ENCODE measurements around the gene RAPSN.

The RAPSN gene

DNA sequence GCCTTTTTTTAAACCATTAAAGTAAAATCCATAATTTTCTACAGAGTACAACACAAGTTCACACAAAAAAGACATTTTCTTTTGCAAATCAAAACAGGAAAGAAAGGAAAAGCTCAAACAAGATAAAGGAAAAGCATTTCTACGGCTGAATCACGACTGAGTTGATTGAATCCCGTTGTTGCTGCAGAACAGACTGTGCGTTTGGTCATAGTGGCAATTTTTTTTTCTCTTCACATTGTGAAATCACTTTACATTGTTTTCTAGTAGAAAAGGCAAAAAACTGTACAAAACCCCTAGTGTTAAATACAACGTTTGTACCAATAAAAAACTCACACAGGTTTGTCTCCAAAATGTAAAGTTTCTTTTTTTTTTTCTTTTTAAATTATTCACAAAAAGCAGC, 17.3 kb upstream of the RAPSN start:
- no peak overlapping the region for H4K8ac ChIP-seq (ENCODE audit: low read length)

DNA sequence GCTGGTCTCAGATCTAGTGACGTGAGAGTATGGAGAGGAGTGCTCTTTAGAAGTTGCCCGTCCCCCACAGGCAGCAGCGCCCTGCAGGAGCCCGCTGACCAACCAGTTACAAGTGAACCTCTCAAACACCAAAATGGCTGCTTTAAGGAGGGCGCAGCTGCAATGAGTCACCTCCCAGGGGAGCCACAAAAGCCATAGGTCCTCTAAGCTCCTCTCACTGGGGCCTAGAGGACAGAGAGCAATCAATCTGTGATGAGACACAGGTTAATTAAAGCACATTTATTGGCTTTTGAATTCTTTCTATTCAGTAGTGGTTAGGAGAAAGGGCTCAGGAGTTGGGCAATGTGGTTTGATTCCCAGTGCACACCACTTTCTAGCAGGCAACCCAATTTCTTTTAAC, 15.5 kb upstream of the RAPSN start:
- Histone ChIP-seq H2BK12ac (ENCODE audit: low read length in 2 of 2) (no peak overlapping the region), H2BK120ac (ENCODE audit: low read depth, low read length) (no peak overlapping the region), H3K9me3 (ENCODE audit: control insufficient read depth, low read length) (no peaks in the 10 kb centered on the region), H3K14ac (ENCODE audit: low read length in 2 of 2) (no peak overlapping the region), H4K91ac (ENCODE audit: low read length) (no peak overlapping the region), H3K9ac (ENCODE audit: low read length) (no peak overlapping the region), H3K79me1 (replicated peaks; ENCODE audit: low read length, poor library complexity, severe bottlenecking) (peaks cover 24% of the 10 kb centered on the region), H3K4ac (ENCODE audit: low read depth in 1 of 2, low read length in 2 of 2) (no peak overlapping the region), H3K36me3 (ENCODE audit: control insufficient read depth in 1 of 2, insufficient read depth in 2 of 2, low read depth in 1 of 2, low read length in 2 of 2) (peaks cover 34 to 46% of the 10 kb centered on the region in 2 experiments), H2BK15ac (ENCODE audit: low read depth, poor library complexity, severe bottlenecking) (no peak overlapping the region), H4K8ac (ENCODE audit: low read length) (no peak overlapping the region), H3K27me3 (ENCODE audit: control insufficient read depth in 1 of 2, insufficient read depth in 1 of 2, low read length in 2 of 2) (no peaks in the 10 kb centered on the region), H3K18ac (ENCODE audit: low read depth in 1 of 2, low read length in 2 of 2) (no peak overlapping the region), H3K4me1 (ENCODE audit: control insufficient read depth, insufficient read depth, low read depth, low read length) (peaks cover 27% of the 10 kb centered on the region), H3K4me3 (ENCODE audit: insufficient read depth in 1 of 2, low read depth in 1 of 2, low read length in 2 of 2) (no peak overlapping the region), H2BK5ac (ENCODE audit: low read depth, low read length, poor library complexity, severe bottlenecking) (no peak overlapping the region), H3K4me2 (ENCODE audit: low read length, poor library complexity, severe bottlenecking) (no peak overlapping the region), H2AFZ (ENCODE audit: low read depth, low read length) (no peak overlapping the region), H3K27ac (ENCODE audit: low read length, poor library complexity, severe bottlenecking) (peak overlapping the region; percentile 42), H2AK5ac (ENCODE audit: low read length, severe bottlenecking) (no peak overlapping the region), H3K23ac (ENCODE audit: low read length in 2 of 2) (no peak overlapping the region)
- 89% methylated on average over 5 of the region's 5 CpGs for WGBS
- DNase-seq: peak; percentile 59

More for the DNA sequence above, 17.3 kb upstream of the RAPSN start:
- H3K27me3 ChIP-seq (ENCODE audit: control insufficient read depth in 1 of 2, insufficient read depth in 1 of 2, low read length in 2 of 2): no peaks in the 10 kb centered on the region
- H3K18ac ChIP-seq (ENCODE audit: low read depth in 1 of 2, low read length in 2 of 2): no peak overlapping the region
- no peak overlapping the region for H2BK15ac ChIP-seq (ENCODE audit: low read depth, poor library complexity, severe bottlenecking)
- no peak overlapping the region for H2AFZ ChIP-seq (ENCODE audit: low read depth, low read length)
- no peak overlapping the region for H3K23ac ChIP-seq (ENCODE audit: low read length in 2 of 2)
- H3K14ac ChIP-seq (ENCODE audit: low read length in 2 of 2): no peak overlapping the region
- no peak overlapping the region for H3K4ac ChIP-seq (ENCODE audit: low read depth in 1 of 2, low read length in 2 of 2)
- no peak overlapping the region for H2BK5ac ChIP-seq (ENCODE audit: low read depth, low read length, poor library complexity, severe bottlenecking)
- WGBS: 95% methylated on average over 5 of the region's 5 CpGs
- H3K4me3 ChIP-seq (ENCODE audit: insufficient read depth in 1 of 2, low read depth in 1 of 2, low read length in 2 of 2): peak overlapping the region in 1 of 2 experiments; percentile 61
- H2BK12ac ChIP-seq (ENCODE audit: low read length in 2 of 2): no peak overlapping the region
- no peak overlapping the region for H4K91ac ChIP-seq (ENCODE audit: low read length)
- H3K9ac ChIP-seq (ENCODE audit: low read length): peak overlapping the region; percentile 81
- H2BK120ac ChIP-seq (ENCODE audit: low read depth, low read length): no peak overlapping the region
- H3K4me1 ChIP-seq (ENCODE audit: control insufficient read depth, insufficient read depth, low read depth, low read length): peaks cover 32% of the 10 kb centered on the region
- peak overlapping the region; percentile 66 for H3K27ac ChIP-seq (ENCODE audit: low read length, poor library complexity, severe bottlenecking)
- peaks cover 40 to 55% of the 10 kb centered on the region in 2 experiments for H3K36me3 ChIP-seq (ENCODE audit: control insufficient read depth in 1 of 2, insufficient read depth in 2 of 2, low read depth in 1 of 2, low read length in 2 of 2)
- no peak overlapping the region for H2AK5ac ChIP-seq (ENCODE audit: low read length, severe bottlenecking)
- no peak overlapping the region for H3K4me2 ChIP-seq (ENCODE audit: low read length, poor library complexity, severe bottlenecking)
- DNase-seq: no peak
- H3K79me1 ChIP-seq (replicated peaks; ENCODE audit: low read length, poor library complexity, severe bottlenecking): peaks cover 16% of the 10 kb centered on the region
- H3K9me3 ChIP-seq (ENCODE audit: control insufficient read depth, low read length): no peaks in the 10 kb centered on the region

DNA sequence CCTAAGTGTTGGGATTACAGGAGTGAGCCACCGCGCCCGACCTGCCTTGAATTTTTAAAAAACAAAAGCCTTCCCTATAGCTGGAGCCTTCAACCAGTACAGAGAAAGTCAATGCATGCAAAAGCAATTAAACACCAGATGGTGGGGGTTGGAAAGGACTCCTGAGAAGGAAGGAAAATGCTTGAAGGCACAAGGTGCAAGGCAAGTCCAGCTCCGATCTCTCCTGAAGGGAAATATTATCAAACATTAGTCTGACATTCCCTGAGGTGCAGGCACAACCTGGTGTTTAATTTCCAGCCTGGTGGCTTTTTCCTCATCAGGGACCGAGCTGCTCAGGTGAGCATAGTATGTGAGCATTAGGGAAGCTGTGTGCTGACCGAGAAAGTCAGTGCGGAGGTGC, 12.9 kb upstream of the RAPSN start:
- H3K4ac ChIP-seq (ENCODE audit: low read depth in 1 of 2, low read length in 2 of 2): no peak overlapping the region
- no peak overlapping the region for H2BK15ac ChIP-seq (ENCODE audit: low read depth, poor library complexity, severe bottlenecking)
- no peak overlapping the region for H2AFZ ChIP-seq (ENCODE audit: low read depth, low read length)
- H3K27me3 ChIP-seq (ENCODE audit: control insufficient read depth in 1 of 2, insufficient read depth in 1 of 2, low read length in 2 of 2): no peaks in the 10 kb centered on the region
- DNase-seq: no peak
- H4K8ac ChIP-seq (ENCODE audit: low read length): no peak overlapping the region
- H3K4me2 ChIP-seq (ENCODE audit: low read length, poor library complexity, severe bottlenecking): no peak overlapping the region
- peaks cover 28 to 32% of the 10 kb centered on the region in 2 experiments for H3K36me3 ChIP-seq (ENCODE audit: control insufficient read depth in 1 of 2, insufficient read depth in 2 of 2, low read depth in 1 of 2, low read length in 2 of 2)
- no peak overlapping the region for H3K9ac ChIP-seq (ENCODE audit: low read length)
- H2AK5ac ChIP-seq (ENCODE audit: low read length, severe bottlenecking): no peak overlapping the region
- peaks cover 24% of the 10 kb centered on the region for H3K79me1 ChIP-seq (replicated peaks; ENCODE audit: low read length, poor library complexity, severe bottlenecking)
- no peak overlapping the region for H3K23ac ChIP-seq (ENCODE audit: low read length in 2 of 2)
- no peak overlapping the region for H4K91ac ChIP-seq (ENCODE audit: low read length)
- no peak overlapping the region for H3K14ac ChIP-seq (ENCODE audit: low read length in 2 of 2)
- H2BK120ac ChIP-seq (ENCODE audit: low read depth, low read length): no peak overlapping the region
- H3K18ac ChIP-seq (ENCODE audit: low read depth in 1 of 2, low read length in 2 of 2): no peak overlapping the region
- H2BK5ac ChIP-seq (ENCODE audit: low read depth, low read length, poor library complexity, severe bottlenecking): no peak overlapping the region
- no peaks in the 10 kb centered on the region for H3K9me3 ChIP-seq (ENCODE audit: control insufficient read depth, low read length)
- over 99% methylated on average over 7 of the region's 7 CpGs for WGBS
- H3K27ac ChIP-seq (ENCODE audit: low read length, poor library complexity, severe bottlenecking): no peak overlapping the region
- H3K4me1 ChIP-seq (ENCODE audit: control insufficient read depth, insufficient read depth, low read depth, low read length): peaks cover 13% of the 10 kb centered on the region
- H2BK12ac ChIP-seq (ENCODE audit: low read length in 2 of 2): no peak overlapping the region
- no peak overlapping the region for H3K4me3 ChIP-seq (ENCODE audit: insufficient read depth in 1 of 2, low read depth in 1 of 2, low read length in 2 of 2)

DNA sequence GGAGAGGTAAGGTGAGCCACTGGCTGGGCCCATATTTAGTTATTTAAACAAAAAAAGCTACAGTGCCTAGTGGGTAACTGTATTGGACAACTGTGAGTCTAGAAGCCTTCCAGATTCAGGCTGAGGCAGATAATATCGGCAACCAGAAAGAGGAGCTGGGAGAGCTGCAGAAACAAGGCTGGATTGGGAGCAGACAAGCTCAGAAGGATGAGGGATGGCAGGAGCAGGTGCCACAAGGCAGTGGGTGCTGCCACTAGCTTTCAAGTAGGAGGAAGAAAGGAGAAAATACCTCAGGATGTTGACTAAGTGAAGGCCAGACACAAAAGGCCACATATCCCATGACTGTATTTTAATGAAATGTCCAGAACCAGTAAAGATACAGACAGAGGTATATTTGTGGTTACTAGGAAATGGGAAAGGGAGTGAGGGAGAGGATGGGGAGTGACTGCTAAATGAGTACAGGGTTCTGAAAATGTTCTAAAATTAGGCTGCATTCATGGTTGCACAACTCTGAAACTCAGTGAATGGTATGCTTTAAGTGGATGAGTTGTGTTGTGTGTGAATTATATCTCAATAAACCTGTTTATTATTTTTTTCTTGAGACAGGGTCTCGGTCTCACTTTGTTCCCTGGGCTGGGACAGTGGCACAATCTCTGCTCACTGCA, 11.8 kb upstream of the RAPSN start:
- Histone ChIP-seq H3K36me3 (ENCODE audit: control insufficient read depth in 1 of 2, insufficient read depth in 2 of 2, low read depth in 1 of 2, low read length in 2 of 2) (peaks cover 31 to 32% of the 10 kb centered on the region in 2 experiments), H3K23ac (ENCODE audit: low read length in 2 of 2) (no peak overlapping the region), H2BK12ac (ENCODE audit: low read length in 2 of 2) (no peak overlapping the region), H4K91ac (ENCODE audit: low read length) (no peak overlapping the region), H3K9me3 (ENCODE audit: control insufficient read depth, low read length) (no peaks in the 10 kb centered on the region), H3K9ac (ENCODE audit: low read length) (no peak overlapping the region), H2BK15ac (ENCODE audit: low read depth, poor library complexity, severe bottlenecking) (no peak overlapping the region), H3K79me1 (replicated peaks; ENCODE audit: low read length, poor library complexity, severe bottlenecking) (peaks cover 24% of the 10 kb centered on the region), H3K27me3 (ENCODE audit: control insufficient read depth in 1 of 2, insufficient read depth in 1 of 2, low read length in 2 of 2) (no peaks in the 10 kb centered on the region), H3K4me2 (ENCODE audit: low read length, poor library complexity, severe bottlenecking) (no peak overlapping the region), H2BK5ac (ENCODE audit: low read depth, low read length, poor library complexity, severe bottlenecking) (no peak overlapping the region), H4K8ac (ENCODE audit: low read length) (no peak overlapping the region), H3K4ac (ENCODE audit: low read depth in 1 of 2, low read length in 2 of 2) (no peak overlapping the region), H3K14ac (ENCODE audit: low read length in 2 of 2) (no peak overlapping the region), H3K27ac (ENCODE audit: low read length, poor library complexity, severe bottlenecking) (no peak overlapping the region), H2BK120ac (ENCODE audit: low read depth, low read length) (no peak overlapping the region), H3K18ac (ENCODE audit: low read depth in 1 of 2, low read length in 2 of 2) (no peak overlapping the region), H2AFZ (ENCODE audit: low read depth, low read length) (no peak overlapping the region), H3K4me3 (ENCODE audit: insufficient read depth in 1 of 2, low read depth in 1 of 2, low read length in 2 of 2) (no peak overlapping the region), H2AK5ac (ENCODE audit: low read length, severe bottlenecking) (no peak overlapping the region), H3K4me1 (ENCODE audit: control insufficient read depth, insufficient read depth, low read depth, low read length) (peaks cover 10% of the 10 kb centered on the region)
- WGBS: 96% methylated on average over 2 of the region's 2 CpGs
- DNase-seq: no peak
